Cardiac muscle cell (in vitro differentiated cells and primary cell): ENCODE measurements around the gene VCX3B. TPM values are rescaled to one million over a fixed set of nuclear protein-coding genes. Genes with fewer than 3 reads are reported as not detected.
"Not testable (repeated sequence)": the region's sequence is repeated elsewhere in the genome, so short reads cannot be mapped to it uniquely, and the experiment has no call there.

Experiments used
- DNase-seq, 2 donors: peaks; one replicate each; pipeline versions ENCODE4 v3.0.0 to v3.0.0-alpha.2; 2010 to 2017; ENCODE audit warnings: low read depth in 1 of 2, low spot score in 1 of 2
- H3K27ac ChIP-seq: fragments of 200-600 bp; sonication (generic); 2 replicates; pipeline ENCODE4 v1.5.1; 2016
- H3K27me3 ChIP-seq: fragments of 200-600 bp; sonication (generic); 2 replicates; pipeline ENCODE4 v1.6.0; 2016; ENCODE audit warnings: control low read depth
- H3K36me3 ChIP-seq: fragments of 200-600 bp; sonication (generic); 2 replicates; pipeline ENCODE4 v1.5.1; 2016; ENCODE audit warnings: control low read depth
- H3K4me1 ChIP-seq: fragments of 200-600 bp; sonication (generic); 2 replicates; pipeline ENCODE4 v1.8.1; 2017; ENCODE audit warnings: low read depth, mild to moderate bottlenecking, mixed run types
- H3K4me3 ChIP-seq: fragments of 200-600 bp; sonication (generic); 2 replicates; pipeline ENCODE4 v1.5.1; 2016; ENCODE audit warnings: mild to moderate bottlenecking
- H3K9me3 ChIP-seq: fragments of 200-600 bp; sonication (generic); 2 replicates; pipeline ENCODE4 v1.5.1; 2017; ENCODE audit warnings: low read depth, mild to moderate bottlenecking, control low read depth
- polyA plus RNA-seq: library from polyadenylated mRNA; unstranded; fragments of >200 nt; fragmentation: Nextera tagmentation; extraction: Ambion mirVana; gene quantifications from 2 replicates; pipeline ENCODE4 v1.2.1, GENCODE V29; 2016
- total RNA-seq: library from RNA; depleted of rRNA; stranded (reverse); fragments of >200 nt; gene quantifications from 2 replicates; pipeline ENCODE4 v1.2.3, GENCODE V29; 2016
- TF ChIP-seq, protein P1 (sequence below): IDR thresholded peaks from 2 replicates; pipeline ENCODE4 v1.5.1; 2012; ENCODE audit warnings: low read depth, mild to moderate bottlenecking, low read length

VCX3B gene
- total RNA-seq = 1.3 TPM in 1 of 2 replicates, not detected in the other
- 0.35 TPM in 1 of 2 replicates, not detected in the other for polyA plus RNA-seq

DNA sequence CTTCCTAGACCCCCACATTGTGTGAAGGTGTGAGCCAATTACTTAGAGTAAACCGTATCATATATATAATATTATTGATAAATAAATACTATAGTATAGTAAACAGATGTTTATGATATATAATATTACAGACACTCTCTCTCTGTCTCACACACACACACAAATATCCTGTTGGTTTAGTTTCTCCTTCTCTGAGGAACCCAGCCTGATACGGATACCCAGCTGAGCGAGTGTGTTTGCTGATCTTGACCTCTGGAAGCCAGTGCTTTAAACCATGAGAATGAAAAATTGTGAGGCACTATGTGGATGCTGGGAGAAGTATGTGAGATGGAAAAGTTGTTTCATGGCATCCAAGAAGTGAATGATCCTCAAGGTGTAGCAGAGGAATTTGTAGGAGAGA, at the start of gene VCX3B:
Gene VCX3B (plus strand): TSS at position 301 of the 400 bp plus-strand sequence. CDS start 621 bp downstream, outside the sequence.
- not testable (repeated sequence) for H3K4me3 ChIP-seq, H3K27ac ChIP-seq, H3K27me3 ChIP-seq, H3K36me3 ChIP-seq, DNase-seq, H3K4me1 ChIP-seq, H3K9me3 ChIP-seq

DNA sequence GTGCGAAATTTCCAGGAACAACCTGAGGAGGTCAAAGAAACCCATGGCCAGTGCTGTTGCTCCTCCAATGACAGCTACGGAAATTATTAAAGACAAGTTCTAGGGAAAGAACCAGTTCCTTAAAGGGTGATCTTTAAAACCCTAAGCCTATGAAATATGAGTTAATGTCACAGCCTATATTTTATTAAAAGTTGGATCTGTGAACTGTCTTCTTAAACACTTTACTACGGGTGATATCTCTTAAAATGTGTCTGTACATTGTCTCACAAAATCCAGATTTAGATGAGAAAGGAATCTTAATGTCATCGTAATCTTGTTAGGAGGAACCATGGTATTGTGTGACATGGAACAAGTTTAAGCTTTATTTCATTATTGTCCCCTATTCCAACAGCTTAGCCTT, 46.3 kb upstream of the VCX3B start:
- Histone ChIP-seq H3K27me3 (no peaks in the 10 kb centered on the region), H3K36me3 (no peaks in the 10 kb centered on the region), H3K27ac (no peak overlapping the region), H3K9me3 (no peaks in the 10 kb centered on the region), H3K4me3 (no peak overlapping the region), H3K4me1 (no peaks in the 10 kb centered on the region)
- DNase-seq = no peak
- TF ChIP-seq, protein P1, sequence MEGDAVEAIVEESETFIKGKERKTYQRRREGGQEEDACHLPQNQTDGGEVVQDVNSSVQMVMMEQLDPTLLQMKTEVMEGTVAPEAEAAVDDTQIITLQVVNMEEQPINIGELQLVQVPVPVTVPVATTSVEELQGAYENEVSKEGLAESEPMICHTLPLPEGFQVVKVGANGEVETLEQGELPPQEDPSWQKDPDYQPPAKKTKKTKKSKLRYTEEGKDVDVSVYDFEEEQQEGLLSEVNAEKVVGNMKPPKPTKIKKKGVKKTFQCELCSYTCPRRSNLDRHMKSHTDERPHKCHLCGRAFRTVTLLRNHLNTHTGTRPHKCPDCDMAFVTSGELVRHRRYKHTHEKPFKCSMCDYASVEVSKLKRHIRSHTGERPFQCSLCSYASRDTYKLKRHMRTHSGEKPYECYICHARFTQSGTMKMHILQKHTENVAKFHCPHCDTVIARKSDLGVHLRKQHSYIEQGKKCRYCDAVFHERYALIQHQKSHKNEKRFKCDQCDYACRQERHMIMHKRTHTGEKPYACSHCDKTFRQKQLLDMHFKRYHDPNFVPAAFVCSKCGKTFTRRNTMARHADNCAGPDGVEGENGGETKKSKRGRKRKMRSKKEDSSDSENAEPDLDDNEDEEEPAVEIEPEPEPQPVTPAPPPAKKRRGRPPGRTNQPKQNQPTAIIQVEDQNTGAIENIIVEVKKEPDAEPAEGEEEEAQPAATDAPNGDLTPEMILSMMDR = no peak

DNA sequence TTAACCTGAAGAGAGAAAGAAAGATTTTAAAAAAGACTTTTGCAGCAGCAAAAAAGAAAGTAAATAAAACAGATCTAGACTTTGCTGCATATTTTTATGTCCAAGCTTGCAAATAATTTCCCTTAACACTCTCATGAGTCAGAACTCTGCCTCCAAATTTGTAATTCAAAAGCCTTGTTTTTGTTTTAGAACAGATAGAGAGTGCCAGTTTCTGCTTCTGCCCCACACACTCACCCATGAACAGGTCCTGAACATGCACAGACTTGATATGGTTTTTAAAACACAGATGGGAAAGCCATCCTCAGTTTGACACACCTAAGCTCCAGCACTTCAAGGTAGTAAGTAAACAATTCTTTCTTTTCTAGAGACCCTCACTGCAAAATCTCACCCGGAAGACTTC, 39.7 kb upstream of the VCX3B start:
- H3K4me3 ChIP-seq = no peak overlapping the region

DNA sequence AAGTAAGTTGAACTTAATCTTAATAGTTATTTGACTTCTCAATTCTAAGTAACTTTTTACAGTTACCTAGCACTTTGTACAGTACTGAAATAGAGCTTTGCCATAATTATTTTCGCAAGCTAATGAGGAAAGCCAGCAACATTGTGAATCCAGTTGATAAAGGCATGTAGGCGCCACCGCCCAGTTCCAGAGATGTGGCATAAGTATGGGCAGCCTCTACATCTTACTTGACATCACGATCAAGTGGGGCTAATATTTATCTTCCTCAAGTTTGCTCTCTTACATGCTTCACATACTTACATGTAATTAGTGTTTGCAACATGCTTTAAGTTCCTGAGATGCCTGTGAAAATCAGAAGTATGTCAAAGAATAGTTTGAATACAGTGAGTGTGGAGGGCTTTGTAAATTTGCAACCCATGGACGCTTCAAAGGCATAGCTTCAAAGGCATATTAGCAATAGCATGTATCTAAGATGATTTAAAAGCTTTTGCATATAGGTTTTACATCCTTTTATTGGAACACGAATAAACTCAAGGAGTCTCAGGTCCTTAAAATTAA, 34.9 kb upstream of the VCX3B start:
- TF ChIP-seq, protein P1 = no peak
- DNase-seq = peak in 1 of 2 donors; percentile 4
- H3K36me3 ChIP-seq = no peaks in the 10 kb centered on the region

More for the DNA sequence above, 39.7 kb upstream of the VCX3B start:
- no peaks in the 10 kb centered on the region for H3K4me1 ChIP-seq
- H3K27me3 ChIP-seq = no peaks in the 10 kb centered on the region
- H3K9me3 ChIP-seq = no peaks in the 10 kb centered on the region
- TF ChIP-seq, protein P1 = no peak
- no peak for DNase-seq
- no peak overlapping the region for H3K27ac ChIP-seq
- no peaks in the 10 kb centered on the region for H3K36me3 ChIP-seq

DNA sequence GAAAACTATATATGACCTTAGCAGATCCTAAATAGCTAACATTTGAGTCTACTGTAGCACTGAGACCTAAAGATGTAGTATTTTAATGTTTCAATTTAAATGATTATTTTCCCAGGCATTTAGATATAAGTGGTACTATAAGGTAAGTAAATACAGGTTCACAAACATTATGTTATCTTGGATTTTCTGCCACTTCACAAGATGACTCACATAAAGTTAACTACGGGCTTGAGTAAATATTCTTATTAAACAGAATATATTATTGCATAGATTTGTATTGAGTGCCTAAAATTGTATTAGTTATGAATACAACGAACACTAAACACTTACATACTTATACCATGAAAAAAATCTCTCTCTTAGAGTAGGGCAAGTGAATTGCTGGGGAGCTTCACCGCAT, 34.2 kb upstream of the VCX3B start:
- Histone ChIP-seq H3K4me1 (no peaks in the 10 kb centered on the region), H3K27ac (no peak overlapping the region), H3K9me3 (no peaks in the 10 kb centered on the region), H3K27me3 (no peaks in the 10 kb centered on the region), H3K36me3 (no peaks in the 10 kb centered on the region), H3K4me3 (no peak overlapping the region)
- TF ChIP-seq, protein P1 = no peak
- DNase-seq = no peak

More for the DNA sequence above, 34.9 kb upstream of the VCX3B start:
- H3K9me3 ChIP-seq = no peaks in the 10 kb centered on the region
- no peaks in the 10 kb centered on the region for H3K4me1 ChIP-seq
- no peak overlapping the region for H3K4me3 ChIP-seq
- no peaks in the 10 kb centered on the region for H3K27me3 ChIP-seq
- H3K27ac ChIP-seq = no peak overlapping the region

DNA sequence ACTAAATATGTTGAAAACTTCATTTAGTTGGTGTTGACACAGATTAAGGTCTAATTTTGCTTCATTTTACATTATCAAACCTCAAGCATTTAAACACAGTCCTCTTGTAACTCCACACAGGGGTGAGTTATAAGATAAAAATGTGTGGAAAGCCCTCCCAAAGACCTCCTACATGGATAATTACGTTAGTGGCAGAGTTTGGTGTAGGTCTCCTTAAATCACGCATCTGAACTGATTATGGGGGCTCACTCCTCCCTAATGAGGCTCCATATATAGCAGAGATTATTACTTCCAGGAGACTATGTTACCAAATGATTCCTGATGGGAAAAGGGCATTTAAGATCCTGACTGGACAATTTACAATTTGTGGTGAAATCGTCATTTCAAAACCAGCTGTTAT, 32.2 kb upstream of the VCX3B start:
- no peak overlapping the region for H3K4me3 ChIP-seq
- DNase-seq = peak in 1 of 2 donors; percentile 4
- no peaks in the 10 kb centered on the region for H3K9me3 ChIP-seq
- H3K27me3 ChIP-seq = no peaks in the 10 kb centered on the region
- no peak overlapping the region for H3K27ac ChIP-seq
- H3K4me1 ChIP-seq = no peaks in the 10 kb centered on the region
- TF ChIP-seq, protein P1 = no peak
- no peaks in the 10 kb centered on the region for H3K36me3 ChIP-seq
